ENCODE results near the gene CREBBP. TPM values are rescaled to one million over a fixed set of nuclear protein-coding genes. Genes with fewer than 3 reads are reported as not detected.
"Not testable (repeated sequence)": the region's sequence is repeated elsewhere in the genome, so short reads cannot be mapped to it uniquely, and the experiment has no call there.

CREBBP gene
- total and polyA plus RNA-seq, 7 donors: 5.4 to 85.3 (median 39.5) TPM

- Histone ChIP-seq H3K4me3 (no peak overlapping the region), H3K27ac (no peak overlapping the region), H3K36me3 (no peaks in the 10 kb centered on the region), H3K9me3 (no peaks in the 10 kb centered on the region), H3K27me3 (no peaks in the 10 kb centered on the region), H3K4me1 (no peaks in the 10 kb centered on the region)
- DNase-seq: no peak
- TF ChIP-seq POLR2A (IDR thresholded peaks at IDR 0.05) (no peak), CTCF (IDR thresholded peaks at IDR 0.05) (no peak), POLR2AphosphoS5 (IDR thresholded peaks at IDR 0.05) (no peak), EP300 (IDR thresholded peaks at IDR 0.05) (no peak)
- 83 to 86% methylated on average over 3 of the region's 3 CpGs for WGBS, 2 donors
- intact Hi-C loops (cut with DNase I): no loop called here
Observed at GRCh38 chr16:3904875-3905274, 24.4 kb upstream of the CREBBP start.

GRCh38 chr16:3890091-3890490 is 9.6 kb upstream of the CREBBP start:
- 90 to 95% methylated on average over 10 of the region's 10 CpGs for WGBS, 2 donors
- no peak overlapping the region for H3K4me3 ChIP-seq
- no peak overlapping the region for H3K27ac ChIP-seq
- no peak for DNase-seq
- H3K27me3 ChIP-seq: no peaks in the 10 kb centered on the region
- no peaks in the 10 kb centered on the region for H3K9me3 ChIP-seq
- H3K4me1 ChIP-seq: no peaks in the 10 kb centered on the region
- intact Hi-C loops (cut with DNase I): no loop called here
- no peaks in the 10 kb centered on the region for H3K36me3 ChIP-seq
- TF ChIP-seq POLR2A (IDR thresholded peaks at IDR 0.05) (no peak), POLR2AphosphoS5 (IDR thresholded peaks at IDR 0.05) (no peak), EP300 (IDR thresholded peaks at IDR 0.05) (no peak), CTCF (IDR thresholded peaks at IDR 0.05) (no peak)

GRCh38 chr16:3889059-3889458 is 8.5 kb upstream of the CREBBP start:
- 79 to 82% methylated on average over 4 of the region's 4 CpGs for WGBS, 2 donors
- H3K4me3 ChIP-seq: no peak overlapping the region
- H3K9me3 ChIP-seq: no peaks in the 10 kb centered on the region
- DNase-seq: no peak
- H3K27ac ChIP-seq: no peak overlapping the region
- intact Hi-C loops (cut with DNase I): no loop called here
- no peak for TF ChIP-seq EP300 (IDR thresholded peaks at IDR 0.05)
- TF ChIP-seq POLR2AphosphoS5 (IDR thresholded peaks at IDR 0.05): no peak
- no peak for TF ChIP-seq CTCF (IDR thresholded peaks at IDR 0.05)
- no peak for TF ChIP-seq POLR2A (IDR thresholded peaks at IDR 0.05)
- no peaks in the 10 kb centered on the region for H3K27me3 ChIP-seq
- no peaks in the 10 kb centered on the region for H3K36me3 ChIP-seq
- H3K4me1 ChIP-seq: no peaks in the 10 kb centered on the region

GRCh38 chr16:3885999-3886398 is 5.5 kb upstream of the CREBBP start:
- H3K27ac ChIP-seq; H3K36me3 ChIP-seq; intact Hi-C loops (cut with DNase I); DNase-seq; H3K4me1 ChIP-seq; H3K27me3 ChIP-seq; H3K9me3 ChIP-seq; H3K4me3 ChIP-seq: not testable (repeated sequence)
- WGBS, 2 donors: 80 to 95% methylated on average over 4 to 5 of the region's 5 CpGs

- Histone ChIP-seq H3K27ac (no peak overlapping the region), H3K4me1 (peaks cover 3 to 8% (median 7%) of the 10 kb centered on the region in 4 donors), H3K27me3 (no peaks in the 10 kb centered on the region), H3K36me3 (no peaks in the 10 kb centered on the region), H3K4me3 (no peak overlapping the region), H3K9me3 (no peaks in the 10 kb centered on the region)
- TF ChIP-seq CTCF (IDR thresholded peaks at IDR 0.05) (no peak), POLR2AphosphoS5 (IDR thresholded peaks at IDR 0.05) (no peak), EP300 (IDR thresholded peaks at IDR 0.05) (no peak), POLR2A (IDR thresholded peaks at IDR 0.05) (no peak)
- intact Hi-C loops (cut with DNase I): loop anchor here (5.0 kb wide), 1 partner anchor 272 kb away; the partner anchor contains the start of gene SLX4
- WGBS, 2 donors: 85 to 91% methylated on average over 6 of the region's 6 CpGs
- DNase-seq: no peak
Observed at GRCh38 chr16:3884398-3884797, 3.9 kb upstream of the CREBBP start.
